Measurements from ENCODE around the gene ZNF768. TPM values are rescaled to one million over a fixed set of nuclear protein-coding genes. Genes with fewer than 3 reads are reported as not detected.
A peak's percentile ranks its signal among the peaks of the same experiment; 100 is the strongest.

The ZNF768 gene
- total RNA-seq, 1 donor from 2014 or later = 25.8 TPM

DNA sequence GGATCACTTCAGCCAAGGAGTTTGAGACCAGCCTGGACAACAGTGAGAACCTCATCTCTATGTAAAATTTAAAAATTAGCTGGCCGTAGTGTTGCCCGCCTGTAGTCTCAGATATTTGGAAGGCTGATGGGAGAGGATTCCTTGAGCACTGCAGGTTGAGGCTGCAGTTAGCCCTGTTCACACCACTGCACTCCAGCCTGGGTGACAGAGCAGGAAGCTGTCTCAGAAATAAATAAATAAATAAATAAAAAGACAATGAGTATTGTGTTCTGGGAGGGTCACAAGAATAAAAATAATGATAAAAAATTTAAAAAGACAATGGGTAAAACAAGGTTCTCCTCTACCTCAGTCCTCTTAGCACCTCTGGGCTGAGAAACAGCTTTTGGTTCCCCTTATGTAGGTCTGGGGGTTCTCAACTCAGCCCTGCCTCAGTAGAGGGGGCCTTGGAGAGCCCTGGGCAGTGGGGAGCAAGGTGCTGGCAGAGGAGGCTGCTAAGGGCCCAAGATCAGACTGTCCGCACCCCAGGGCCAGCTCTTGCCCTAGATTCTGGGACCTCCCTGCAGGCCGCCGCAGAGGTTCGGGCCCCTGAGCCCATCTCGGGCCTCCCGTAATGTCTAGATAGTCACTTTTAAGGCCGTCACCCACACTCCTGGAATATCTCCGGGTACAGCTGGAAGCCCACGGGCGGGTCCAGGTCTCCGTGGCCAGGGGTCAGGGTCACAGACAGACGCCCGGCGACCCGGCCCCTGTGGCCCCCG lies 28.4 kb upstream of the ZNF768 start:
- intact Hi-C loops (cut with DNase I) = no loop called here

DNA sequence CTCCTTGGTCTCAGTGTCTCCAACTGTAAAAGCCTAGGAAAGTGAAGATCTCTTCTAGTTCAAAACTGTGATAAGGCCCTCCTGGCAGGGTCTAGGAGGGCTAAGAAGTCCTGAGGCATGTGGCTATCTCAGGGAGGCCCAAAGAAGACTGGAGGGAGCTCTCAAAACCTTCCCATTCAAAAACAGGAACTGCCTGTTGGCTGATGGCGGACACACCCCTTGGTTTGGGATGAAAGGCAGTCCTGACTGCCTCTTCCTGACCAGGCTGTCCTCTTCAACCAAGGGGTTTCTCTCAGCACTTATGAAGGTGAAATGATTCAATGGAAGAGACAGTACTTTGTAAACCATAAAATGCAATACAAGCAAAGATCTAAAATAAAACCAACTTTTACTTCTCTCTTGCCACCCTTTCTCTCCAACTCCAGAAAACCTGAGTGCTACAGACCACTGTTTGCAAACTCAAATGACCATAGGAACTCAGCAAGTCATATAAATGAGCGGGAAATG lies 27.1 kb upstream of the ZNF768 start:
- TF ChIP-seq, protein P1, sequence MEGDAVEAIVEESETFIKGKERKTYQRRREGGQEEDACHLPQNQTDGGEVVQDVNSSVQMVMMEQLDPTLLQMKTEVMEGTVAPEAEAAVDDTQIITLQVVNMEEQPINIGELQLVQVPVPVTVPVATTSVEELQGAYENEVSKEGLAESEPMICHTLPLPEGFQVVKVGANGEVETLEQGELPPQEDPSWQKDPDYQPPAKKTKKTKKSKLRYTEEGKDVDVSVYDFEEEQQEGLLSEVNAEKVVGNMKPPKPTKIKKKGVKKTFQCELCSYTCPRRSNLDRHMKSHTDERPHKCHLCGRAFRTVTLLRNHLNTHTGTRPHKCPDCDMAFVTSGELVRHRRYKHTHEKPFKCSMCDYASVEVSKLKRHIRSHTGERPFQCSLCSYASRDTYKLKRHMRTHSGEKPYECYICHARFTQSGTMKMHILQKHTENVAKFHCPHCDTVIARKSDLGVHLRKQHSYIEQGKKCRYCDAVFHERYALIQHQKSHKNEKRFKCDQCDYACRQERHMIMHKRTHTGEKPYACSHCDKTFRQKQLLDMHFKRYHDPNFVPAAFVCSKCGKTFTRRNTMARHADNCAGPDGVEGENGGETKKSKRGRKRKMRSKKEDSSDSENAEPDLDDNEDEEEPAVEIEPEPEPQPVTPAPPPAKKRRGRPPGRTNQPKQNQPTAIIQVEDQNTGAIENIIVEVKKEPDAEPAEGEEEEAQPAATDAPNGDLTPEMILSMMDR (IDR thresholded peaks at IDR 0.05) = no peak
- intact Hi-C loops (cut with DNase I) = no loop called here
- Histone ChIP-seq H3K4me1 (peaks cover 8% of the 10 kb centered on the region), H3K27ac (no peak overlapping the region), H3K36me3 (peaks cover 26% of the 10 kb centered on the region), H3K27me3 (no peaks in the 10 kb centered on the region), H3K9me3 (no peaks in the 10 kb centered on the region), H3K4me3 (no peak overlapping the region)
- no peak for ATAC-seq
- no peak for DNase-seq

More for the DNA sequence above, 28.4 kb upstream of the ZNF768 start:
- TF ChIP-seq, protein P1 (IDR thresholded peaks at IDR 0.05) = no peak
- Histone ChIP-seq H3K4me1 (peaks cover 8% of the 10 kb centered on the region), H3K9me3 (no peaks in the 10 kb centered on the region), H3K4me3 (no peak overlapping the region), H3K27me3 (no peaks in the 10 kb centered on the region), H3K36me3 (peaks cover 26% of the 10 kb centered on the region), H3K27ac (no peak overlapping the region)
- ATAC-seq = no peak
- DNase-seq = no peak

DNA sequence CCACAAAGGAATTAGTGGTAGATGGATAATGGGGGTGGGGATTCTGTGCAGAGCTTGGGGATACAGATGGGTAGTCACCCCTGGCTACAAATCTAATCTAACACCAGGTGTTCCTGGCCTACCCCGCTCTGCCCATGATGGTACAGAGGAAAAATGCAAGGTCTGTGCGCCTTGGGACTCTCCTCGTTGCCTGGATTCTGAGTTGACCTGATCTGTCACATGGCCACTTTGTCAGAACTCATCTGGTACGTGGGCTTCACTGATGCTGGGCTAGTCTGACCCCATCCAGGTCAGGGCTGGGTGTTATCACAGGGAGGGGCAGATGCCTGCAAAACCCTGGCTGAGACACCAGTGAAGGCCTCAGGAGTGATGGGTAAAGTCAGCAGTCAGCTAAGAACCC lies 26.6 kb upstream of the ZNF768 start:
- H3K9me3 ChIP-seq = no peaks in the 10 kb centered on the region
- TF ChIP-seq, protein P1 (IDR thresholded peaks at IDR 0.05) = no peak
- no peak overlapping the region for H3K4me3 ChIP-seq
- H3K4me1 ChIP-seq = peaks cover 8% of the 10 kb centered on the region
- peaks cover 26% of the 10 kb centered on the region for H3K36me3 ChIP-seq
- H3K27me3 ChIP-seq = no peaks in the 10 kb centered on the region
- no peak for DNase-seq
- intact Hi-C loops (cut with DNase I) = no loop called here
- no peak overlapping the region for H3K27ac ChIP-seq
- no peak for ATAC-seq

DNA sequence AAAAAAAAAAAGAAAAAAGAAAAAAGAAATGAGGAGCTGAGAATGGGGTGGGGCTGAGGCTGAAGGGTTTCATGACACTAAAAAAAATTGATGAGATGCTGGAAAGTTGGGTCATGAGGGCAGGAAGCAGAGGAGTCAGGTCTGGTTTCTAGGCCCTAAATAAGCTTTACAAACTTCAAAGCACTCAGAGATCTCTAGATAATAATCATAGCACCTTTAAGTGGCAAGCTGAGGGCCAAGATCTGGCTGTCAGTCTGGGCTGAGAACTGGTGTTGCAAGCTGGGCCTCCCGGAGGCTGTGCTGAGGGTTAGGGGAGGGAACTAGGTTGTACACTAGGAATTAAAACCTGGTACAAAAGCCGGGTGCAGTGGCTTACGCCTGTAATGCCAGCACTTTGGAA lies 25.4 kb upstream of the ZNF768 start:
- peaks cover 26% of the 10 kb centered on the region for H3K36me3 ChIP-seq
- H3K9me3 ChIP-seq = no peaks in the 10 kb centered on the region
- no peaks in the 10 kb centered on the region for H3K27me3 ChIP-seq
- TF ChIP-seq, protein P1 (IDR thresholded peaks at IDR 0.05) = no peak
- no peak overlapping the region for H3K4me3 ChIP-seq
- peaks cover 2% of the 10 kb centered on the region for H3K4me1 ChIP-seq
- peak; percentile 82 for DNase-seq
- intact Hi-C loops (cut with DNase I) = no loop called here
- peak overlapping the region; percentile 61 for H3K27ac ChIP-seq
- ATAC-seq = peak; percentile 84

DNA sequence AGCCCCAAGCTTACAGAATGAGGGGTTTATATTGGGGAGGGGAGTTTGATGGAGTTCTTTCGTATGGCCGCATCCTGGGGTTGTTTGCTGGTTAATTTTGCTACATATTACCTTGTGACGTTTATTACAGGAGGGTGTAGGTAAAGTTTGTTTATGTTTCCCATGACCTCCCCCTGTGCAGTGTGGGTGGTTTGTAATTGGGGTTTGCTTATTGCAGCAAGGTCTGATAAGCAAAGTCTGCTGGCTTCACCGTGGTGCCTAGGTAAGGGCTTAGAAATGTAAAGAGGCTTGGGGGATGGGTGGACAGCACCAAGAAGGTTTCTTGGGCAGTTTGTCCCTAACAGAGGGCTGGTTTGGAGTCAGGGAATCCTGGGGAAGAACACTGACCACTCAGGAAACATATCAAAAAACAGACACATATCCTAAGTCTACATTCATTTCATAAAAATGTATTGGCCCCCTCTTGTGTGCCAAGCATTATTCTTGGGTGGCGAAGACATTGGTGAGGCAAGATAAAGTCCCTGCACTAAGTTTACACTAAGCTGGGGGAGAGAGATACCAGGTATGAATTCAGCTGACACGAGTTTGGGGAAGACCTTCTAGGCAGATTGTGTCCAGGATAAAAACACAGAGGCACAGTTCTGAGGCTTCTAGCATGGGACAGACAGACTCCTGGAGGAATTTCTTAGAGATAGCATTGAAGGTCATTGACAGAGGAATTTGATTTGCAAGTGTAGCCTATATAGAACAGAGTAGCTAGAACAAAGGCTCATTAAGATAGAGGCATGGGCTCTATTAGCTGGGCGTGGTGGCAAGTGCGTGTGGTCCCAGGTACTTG lies 22.3 kb upstream of the ZNF768 start:
- TF ChIP-seq, protein P1 (IDR thresholded peaks at IDR 0.05) = no peak
- Histone ChIP-seq H3K27me3 (no peaks in the 10 kb centered on the region), H3K27ac (no peak overlapping the region), H3K9me3 (no peaks in the 10 kb centered on the region), H3K36me3 (no peaks in the 10 kb centered on the region), H3K4me3 (no peak overlapping the region), H3K4me1 (no peaks in the 10 kb centered on the region)
- intact Hi-C loops (cut with DNase I) = no loop called here
- no peak for ATAC-seq
- DNase-seq = no peak
